Epithelial cell of proximal tubule (primary cell): ENCODE results near the gene CSNK2A1. TPM values are rescaled to one million over a fixed set of nuclear protein-coding genes. Genes with fewer than 3 reads are reported as not detected.

Experiments used
- DNase-seq: peaks from one replicate; pipeline ENCODE4 v3.0.0-alpha.2; 2011; ENCODE audit warnings: low read depth
- H3K4me3 ChIP-seq: 2 replicates; pipeline ENCODE4 v1.5.1; 2011; ENCODE audit warnings: low read depth, mild to moderate bottlenecking, low read length
- total RNA-seq: library from RNA; depleted of rRNA; stranded (reverse); fragments of >200 nt; gene quantifications from 2 replicates; pipeline ENCODE4 v1.2.3, GENCODE V29; 2015
- TF ChIP-seq, protein P1 (sequence below): conservative IDR thresholded peaks from 2 replicates; pipeline ENCODE4 v1.5.1; 2012; ENCODE audit warnings: low read depth, mild to moderate bottlenecking, low read length

CSNK2A1 gene
- total RNA-seq, 1 donor from 2014 or later: 112 TPM

DNA sequence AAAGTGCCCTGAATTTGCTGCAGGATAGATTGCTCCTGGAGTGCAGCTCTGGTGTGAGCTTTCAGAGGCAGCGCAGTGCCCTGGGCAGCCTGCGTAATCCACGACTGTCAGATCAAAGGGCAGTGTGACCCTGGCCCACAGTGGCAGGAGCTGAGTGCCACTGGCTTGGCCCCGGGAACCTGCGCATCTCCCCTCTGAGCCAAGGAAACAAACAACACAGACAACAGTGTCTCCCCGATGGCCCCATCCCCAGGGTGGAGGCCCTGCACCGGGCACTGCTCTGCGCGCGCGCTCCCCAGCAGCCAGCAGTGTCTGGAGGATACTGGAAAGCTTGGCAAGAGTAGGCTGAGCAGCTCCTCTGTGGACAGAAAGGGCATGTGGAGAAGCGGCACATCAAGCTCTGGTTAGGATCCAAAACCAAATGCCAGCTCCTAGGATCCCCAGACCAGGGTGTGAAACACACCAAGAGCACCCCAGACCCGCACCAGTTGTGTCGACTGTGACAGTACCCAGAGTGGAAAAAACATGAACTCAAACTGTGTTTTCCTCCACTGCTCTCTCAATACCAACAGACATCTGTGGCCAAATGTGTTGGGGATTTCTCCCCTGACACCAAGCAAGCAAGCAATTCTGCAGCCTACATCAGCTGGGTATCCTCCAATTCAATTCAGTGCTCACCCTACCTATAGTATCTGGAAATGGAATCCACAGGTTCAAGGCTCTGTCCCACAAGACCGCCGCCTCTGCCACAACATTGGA lies 108.8 kb downstream of the CSNK2A1 start:
- TF ChIP-seq, protein P1, sequence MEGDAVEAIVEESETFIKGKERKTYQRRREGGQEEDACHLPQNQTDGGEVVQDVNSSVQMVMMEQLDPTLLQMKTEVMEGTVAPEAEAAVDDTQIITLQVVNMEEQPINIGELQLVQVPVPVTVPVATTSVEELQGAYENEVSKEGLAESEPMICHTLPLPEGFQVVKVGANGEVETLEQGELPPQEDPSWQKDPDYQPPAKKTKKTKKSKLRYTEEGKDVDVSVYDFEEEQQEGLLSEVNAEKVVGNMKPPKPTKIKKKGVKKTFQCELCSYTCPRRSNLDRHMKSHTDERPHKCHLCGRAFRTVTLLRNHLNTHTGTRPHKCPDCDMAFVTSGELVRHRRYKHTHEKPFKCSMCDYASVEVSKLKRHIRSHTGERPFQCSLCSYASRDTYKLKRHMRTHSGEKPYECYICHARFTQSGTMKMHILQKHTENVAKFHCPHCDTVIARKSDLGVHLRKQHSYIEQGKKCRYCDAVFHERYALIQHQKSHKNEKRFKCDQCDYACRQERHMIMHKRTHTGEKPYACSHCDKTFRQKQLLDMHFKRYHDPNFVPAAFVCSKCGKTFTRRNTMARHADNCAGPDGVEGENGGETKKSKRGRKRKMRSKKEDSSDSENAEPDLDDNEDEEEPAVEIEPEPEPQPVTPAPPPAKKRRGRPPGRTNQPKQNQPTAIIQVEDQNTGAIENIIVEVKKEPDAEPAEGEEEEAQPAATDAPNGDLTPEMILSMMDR: no peak
- DNase-seq: no peak
- H3K4me3 ChIP-seq: no peak overlapping the region

DNA sequence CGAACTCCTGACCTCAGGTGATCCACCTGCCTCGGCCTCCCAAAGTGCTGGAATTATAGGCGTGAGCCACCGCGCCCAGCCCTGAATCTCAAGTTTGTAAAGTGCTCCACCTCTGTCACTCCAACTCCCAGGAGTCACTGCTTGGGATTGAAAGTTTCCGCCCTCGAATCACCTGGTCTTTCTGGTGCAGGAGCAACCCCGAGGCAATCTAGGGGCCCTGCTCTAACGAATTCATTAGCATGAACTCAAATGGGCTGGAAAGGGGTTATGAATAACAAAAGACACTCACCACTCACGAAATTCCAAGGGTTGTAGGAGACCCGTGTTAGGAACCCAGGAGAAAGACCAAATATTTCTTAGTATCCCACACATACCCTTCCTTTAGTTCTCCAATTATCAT lies 109.4 kb downstream of the CSNK2A1 start:
- TF ChIP-seq, protein P1: no peak
- no peak overlapping the region for H3K4me3 ChIP-seq
- DNase-seq: no peak

DNA sequence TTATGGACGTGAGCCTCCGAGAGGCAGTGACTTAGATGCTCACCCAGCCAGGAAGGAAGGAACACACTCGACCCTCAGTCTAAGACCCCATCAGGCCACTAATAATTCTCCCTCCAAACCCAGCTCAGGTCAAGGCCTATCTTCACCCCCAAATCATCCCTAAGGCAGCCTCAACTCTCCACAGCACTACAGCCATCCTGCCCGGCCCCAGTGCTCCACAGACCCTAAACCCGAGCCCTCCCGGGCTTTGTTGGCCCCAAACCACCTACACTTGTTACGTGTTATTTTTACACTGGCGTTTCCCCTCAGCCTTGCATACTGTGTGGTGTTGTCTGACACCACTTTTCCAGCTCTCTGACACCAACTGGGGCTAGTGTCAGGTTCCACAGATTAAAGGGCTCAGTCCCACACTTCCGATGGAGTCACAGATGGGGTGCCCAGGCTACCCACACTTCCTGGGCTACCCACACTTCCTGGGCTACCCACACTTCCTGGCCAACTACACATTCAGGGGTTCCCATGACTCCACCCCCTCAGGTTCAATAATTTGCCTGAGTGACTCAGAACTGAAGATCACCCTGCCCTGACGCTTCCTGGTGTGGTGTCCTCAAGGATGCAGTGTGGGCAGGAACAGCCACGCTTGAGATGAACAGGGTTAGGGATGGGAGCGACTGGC lies 110.2 kb downstream of the CSNK2A1 start:
- TF ChIP-seq, protein P1: no peak
- H3K4me3 ChIP-seq: no peak overlapping the region
- peak; percentile 15 for DNase-seq

DNA sequence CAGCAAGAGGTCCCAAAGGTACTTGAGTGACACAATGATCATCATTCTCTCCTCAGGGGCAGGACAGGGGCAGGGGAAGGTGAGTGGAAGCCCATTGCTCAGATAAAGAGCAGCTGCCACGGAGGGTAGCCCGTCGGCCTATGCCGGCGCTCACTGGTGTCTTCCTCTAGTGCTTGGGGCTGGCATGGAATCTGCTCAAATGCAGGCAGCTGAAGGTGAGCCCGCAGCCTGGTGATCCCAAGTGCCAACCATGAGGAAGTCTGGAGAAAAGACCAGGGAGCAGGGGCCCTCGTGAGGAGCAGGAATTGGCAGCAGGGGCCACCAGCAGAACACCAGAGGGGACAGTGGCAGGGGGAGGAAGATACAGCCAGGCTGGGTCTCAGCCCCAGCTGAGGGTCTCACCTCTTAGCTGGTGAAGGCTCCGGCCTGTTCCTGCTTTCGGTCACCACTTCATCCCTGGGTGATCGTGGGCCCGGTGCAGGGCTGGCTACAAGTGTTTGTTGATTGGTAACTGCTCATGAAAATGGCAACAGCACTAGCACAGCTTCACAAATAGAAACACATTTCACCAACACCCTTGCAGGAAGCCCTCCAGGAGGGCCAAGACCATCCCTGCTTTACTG lies 110.8 kb downstream of the CSNK2A1 start:
- no peak for DNase-seq
- H3K4me3 ChIP-seq: no peak overlapping the region
- TF ChIP-seq, protein P1: no peak

DNA sequence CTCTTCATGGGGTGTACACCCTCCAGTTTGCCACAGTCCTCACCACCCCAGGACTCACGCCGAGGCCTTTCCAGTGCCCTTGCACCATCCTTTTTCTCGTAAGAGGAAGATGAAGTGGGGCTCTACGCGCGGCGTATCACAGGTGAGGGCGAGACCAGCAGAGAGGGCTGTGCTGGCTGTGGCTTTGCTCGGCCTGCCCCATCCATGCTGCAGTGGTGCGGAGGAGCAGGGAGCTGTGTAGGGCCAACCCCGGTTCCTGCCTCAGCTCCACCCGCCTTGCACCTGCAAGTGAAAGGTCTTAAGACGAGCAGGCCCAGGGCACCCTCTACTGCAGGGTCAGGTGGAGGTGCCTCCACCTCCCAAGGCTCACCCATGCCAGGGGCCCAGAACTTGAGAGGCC lies 111.4 kb downstream of the CSNK2A1 start:
- no peak overlapping the region for H3K4me3 ChIP-seq
- DNase-seq: no peak
- TF ChIP-seq, protein P1: no peak

DNA sequence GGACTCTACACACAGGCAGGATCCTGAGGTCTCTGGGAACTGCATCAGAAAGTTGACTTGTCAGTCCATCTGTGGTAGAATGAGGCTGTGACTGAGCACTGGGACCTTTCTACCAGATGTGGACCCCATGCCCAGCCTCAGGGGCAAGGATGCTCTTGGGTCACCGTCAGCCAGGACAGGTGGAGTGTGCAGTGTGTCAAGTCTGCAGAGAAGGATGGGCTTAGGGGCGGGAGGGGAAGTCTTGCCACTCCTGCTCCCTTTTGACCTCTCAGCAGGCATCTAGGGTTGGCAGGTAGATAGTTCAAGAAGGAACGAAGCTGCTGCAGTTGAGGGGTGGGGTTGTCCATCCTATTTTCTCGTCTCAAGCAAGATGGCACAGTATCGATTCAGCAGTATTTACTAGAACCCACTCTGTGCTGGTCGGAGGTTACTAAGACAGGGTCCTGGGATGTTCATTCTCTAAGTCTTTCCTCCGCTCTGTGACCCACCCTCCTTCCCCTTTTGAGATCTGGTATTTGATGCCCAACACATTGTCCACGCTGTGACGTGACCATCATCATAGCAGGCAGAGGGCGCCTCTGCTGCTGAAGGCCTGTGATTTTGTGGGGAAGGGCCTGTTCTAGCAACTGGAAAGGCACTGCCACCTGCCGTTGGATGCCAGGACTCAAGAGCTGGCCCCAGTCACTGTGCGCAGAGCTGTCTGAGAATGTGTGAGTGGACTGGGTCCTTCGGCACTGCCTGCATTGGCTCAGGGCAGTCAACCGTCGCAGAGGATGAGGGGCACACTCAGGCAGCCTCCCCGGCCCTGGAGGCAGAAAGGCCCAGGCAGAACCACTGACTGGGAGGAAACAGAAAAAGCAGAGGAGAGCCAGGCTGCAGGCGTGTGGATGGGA lies 112.3 kb downstream of the CSNK2A1 start:
- TF ChIP-seq, protein P1: peak; percentile 79
- no peak for DNase-seq
- H3K4me3 ChIP-seq: no peak overlapping the region
